OCI-LY7 (cell line): ENCODE data around the gene C11orf52. TPM values are rescaled to one million over a fixed set of nuclear protein-coding genes. Genes with fewer than 3 reads are reported as not detected.

Experiments
- BruUV-seq: library from RNA; stranded (reverse); fragments of 400-500 nt; replicated peaks from 2 replicates; lab custom pipeline; 2021; lab: Mats Ljungman, UMichigan
- CTCF ChIA-PET: fragments of 300-600 bp; sonication (Branson Sonifier 250); formaldehyde crosslinking; loops from one replicate; lab custom pipeline; 2022; ENCODE audit warnings: antibody characterized with exemption; ENCODE audit not compliant: unreplicated experiment; lab: Charles Lee
- POLR2A ChIA-PET: fragments of 300-600 bp; sonication (Branson Sonifier 250); formaldehyde crosslinking; loops from one replicate; lab custom pipeline; 2022; ENCODE audit warnings: antibody characterized with exemption; lab: Charles Lee
- DNase-seq: peaks from one replicate; pipeline ENCODE4 v3.0.0-alpha.2; 2015; ENCODE audit warnings: low spot score
- H2AFZ ChIP-seq: fragments of 200-600 bp; sonication (generic), shearing (Covaris generic); 2 replicates; pipeline ENCODE4 v1.6.1; 2014; ENCODE audit warnings: mild to moderate bottlenecking, antibody characterized with exemption, low read length, moderate library complexity
- H3K27ac ChIP-seq: fragments of 200-600 bp; sonication (generic); 2 replicates; pipeline ENCODE4 v1.5.1; 2014; ENCODE audit warnings: mixed run types, low read depth, mild to moderate bottlenecking, moderate library complexity, low read length, inconsistent platforms; ENCODE audit not compliant: poor library complexity, severe bottlenecking
- H3K36me3 ChIP-seq: fragments of 200-600 bp; sonication (generic); 2 replicates; pipeline ENCODE4 v1.6.1; 2014; ENCODE audit warnings: mild to moderate bottlenecking, antibody characterized with exemption, low read length, moderate library complexity, mixed read lengths; ENCODE audit not compliant: insufficient read depth
- H3K4me1 ChIP-seq: fragments of 200-600 bp; sonication (generic); 2 replicates; pipeline ENCODE4 v1.5.1; 2014; ENCODE audit warnings: mild to moderate bottlenecking, low read length; ENCODE audit not compliant: insufficient read depth, poor library complexity, severe bottlenecking
- H3K4me2 ChIP-seq: fragments of 200-600 bp; sonication (generic); 2 replicates; pipeline ENCODE4 v1.6.1; 2014; ENCODE audit warnings: mild to moderate bottlenecking, low read length
- H3K4me3 ChIP-seq: fragments of 200-600 bp; sonication (generic); 2 replicates; pipeline ENCODE4 v1.5.1; 2014; ENCODE audit warnings: mild to moderate bottlenecking, low read depth, low read length; ENCODE audit not compliant: poor library complexity, severe bottlenecking
- H3K79me2 ChIP-seq: fragments of 200-600 bp; sonication (generic); 2 replicates; pipeline ENCODE4 v1.6.1; 2016; ENCODE audit warnings: low read depth, mild to moderate bottlenecking, low read length, moderate library complexity, mixed read lengths; ENCODE audit not compliant: insufficient read depth
- H3K9me2 ChIP-seq: fragments of 200-600 bp; sonication (generic); 2 replicates; pipeline ENCODE4 v1.6.1; 2016; ENCODE audit warnings: mild to moderate bottlenecking, low read length, mixed read lengths; ENCODE audit not compliant: insufficient read depth
- H3K9me3 ChIP-seq: fragments of 200-600 bp; sonication (generic); 2 replicates; pipeline ENCODE4 v1.6.1; 2014; ENCODE audit warnings: mild to moderate bottlenecking, mixed run types, low read length, mixed read lengths
- H4K20me1 ChIP-seq: fragments of 200-600 bp; sonication (generic); 2 replicates; pipeline ENCODE4 v1.6.1; 2014; ENCODE audit warnings: mild to moderate bottlenecking, antibody characterized with exemption, low read length, moderate library complexity, mixed read lengths; ENCODE audit not compliant: insufficient read depth
- CTCF ChIP-seq: fragments of 200-600 bp; sonication (generic); conservative IDR thresholded peaks from 2 replicates; pipeline ENCODE4 v1.5.1; 2014; ENCODE audit warnings: mild to moderate bottlenecking, antibody characterized with exemption, low read length, moderate library complexity, mixed read lengths
- EZH2phosphoT487 ChIP-seq: fragments of 200-600 bp; sonication (generic); IDR thresholded peaks from 2 replicates; pipeline ENCODE4 v1.6.1; 2018; ENCODE audit warnings: low read depth, borderline replicate concordance, mild to moderate bottlenecking, mixed run types, antibody characterized with exemption, low read length, moderate library complexity, mixed read lengths
- intact Hi-C: fragments of 100-400 bp; cut with micrococcal nuclease; formaldehyde crosslinking; loops from one replicate; pipeline ENCODE4 v1.10.0; 2022; ENCODE audit not compliant: unreplicated experiment
- total RNA-seq, 2 experiments: library from RNA; depleted of rRNA in 1 of 2; stranded (reverse); fragments of >200 nt in 1 of 2; shearing (Covaris generic) in 1 of 2; gene quantifications; 2 replicates each; pipeline ENCODE4 v1.2.3, GENCODE V29; 2014 to 2022

C11orf52 gene
- total RNA-seq, 2 experiments from 2014 or later, result not detected

- POLR2A ChIA-PET, result interaction anchor here (0.5 to 2.3 kb wide), 16 partner anchors 10 to 214 kb away, joined by 3 to 27 read pairs (median 4); partner anchors contain the start of gene CFAP68
- H3K9me2 ChIP-seq, result no peaks in the 10 kb centered on the region
- peaks cover 16% of the 10 kb centered on the region for H3K4me1 ChIP-seq
- no peaks in the 10 kb centered on the region for H3K9me3 ChIP-seq
- peak overlapping the region; percentile 82 for H3K4me2 ChIP-seq
- peaks cover 9% of the 10 kb centered on the region; the same call in 1 of the 2 replicates for H3K79me2 ChIP-seq
- intact Hi-C loops, result loop anchor here (5.0 kb wide), 1 partner anchor 268 kb away; the partner anchor contains the start of gene SIK2
- peak overlapping the region; percentile 99 for H2AFZ ChIP-seq
- no peak for DNase-seq
- H3K36me3 ChIP-seq, result peaks cover 25% of the 10 kb centered on the region
- no peaks in the 10 kb centered on the region for H4K20me1 ChIP-seq
- peak overlapping the region; percentile 12 for H3K27ac ChIP-seq
- peak overlapping the region; percentile 79 for H3K4me3 ChIP-seq
- BruUV-seq, result no TSS peak
- CTCF ChIA-PET, result no interaction called here
- TF ChIP-seq EZH2phosphoT487 (no peak), CTCF (no peak)
These were observed 48.2 kb upstream of the C11orf52 start for GRCh38 chr11:111870522-111870885.

- no peaks in the 10 kb centered on the region for H4K20me1 ChIP-seq
- peak within 1 kb of the TSS; percentile 79 for H3K4me3 ChIP-seq
- CTCF ChIA-PET, result interaction anchor here (0.9 kb wide), 1 partner anchor 26 kb away, joined by 3 read pairs; no protein-coding TSS in a partner anchor
- H3K36me3 ChIP-seq, result peaks cover 23% of the 10 kb centered on the region
- peaks cover 16% of the 10 kb centered on the region for H3K4me1 ChIP-seq
- H3K9me3 ChIP-seq, result no peaks in the 10 kb centered on the region
- peak within 1 kb of the TSS; percentile 82 for H3K4me2 ChIP-seq
- peak within 1 kb of the TSS; percentile 99 for H2AFZ ChIP-seq
- no TSS peak for BruUV-seq
- no peaks in the 10 kb centered on the region for H3K9me2 ChIP-seq
- intact Hi-C loops, result loop anchor here (5.0 kb wide), 1 partner anchor 269 kb away; the partner anchor contains the start of gene SIK2
- POLR2A ChIA-PET, result interaction anchor here (0.5 to 2.3 kb wide), 29 partner anchors 10 to 757 kb away, joined by 3 to 27 read pairs (median 4); partner anchors contain the start of genes CFAP68, SDHD and TIMM8B
- TF ChIP-seq EZH2phosphoT487 (no peak), CTCF (peak; percentile 43; the same call in 1 of the 2 replicates)
- peaks cover 9% of the 10 kb centered on the region; the same call in 1 of the 2 replicates for H3K79me2 ChIP-seq
- H3K27ac ChIP-seq, result peak within 1 kb of the TSS; percentile 12
- peak; percentile 79 for DNase-seq
These were observed 47.6 kb upstream of the C11orf52 start, which contains the start of gene ALG9 for GRCh38 chr11:111870886-111871692. Gene ALG9 (minus strand): TSS chr11:111871581. CDS start chr11:111871482, 99 bp downstream.
